ENCODE data around the gene TIRAP.

GRCh38 chr11:126257144-126257543 is 25.7 kb upstream of the TIRAP start:
- TF ChIP-seq ATF3 (CRISPR knock-in tag; conservative IDR thresholded peaks at IDR 0.05) (no peak), CREB1 (CRISPR knock-in tag; IDR thresholded peaks at IDR 0.05) (no peak), CREM (CRISPR knock-in tag; IDR thresholded peaks at IDR 0.05) (no peak)

Measured in WTC11 (cell line).